Endothelial cell of umbilical vein (primary cell): ENCODE results near the gene UBE2L3. TPM values are rescaled to one million over a fixed set of nuclear protein-coding genes. Genes with fewer than 3 reads are reported as not detected.
A peak's percentile ranks its signal among the peaks of the same experiment; 100 is the strongest.

Source experiments
- BruUV-seq: library from RNA; stranded (reverse); fragments of 400-500 nt; replicated peaks from 2 replicates; lab custom pipeline; 2021; lab: Mats Ljungman, UMichigan
- CTCF ChIA-PET: fragments of 300-600, 350-600 bp; sonication (Branson Sonifier 250); formaldehyde crosslinking; loops from one replicate; lab custom pipeline; 2021; ENCODE audit warnings: antibody characterized with exemption, inconsistent platforms; lab: Charles Lee
- POLR2A ChIA-PET: fragments of 300-600, 350-600 bp; sonication (Branson Sonifier 250); formaldehyde crosslinking; loops from one replicate; lab custom pipeline; 2021; ENCODE audit warnings: antibody characterized with exemption, inconsistent platforms; lab: Charles Lee
- DNase-seq: peaks from one replicate; pipeline ENCODE4 v3.0.0-alpha.2; 2011; ENCODE audit warnings: low read depth, low spot score
- FAIRE-seq: peaks from 2 replicates; lab custom pipeline; 2011; peaks lifted over from hg19 to GRCh38; lab: Jason Lieb, UNC
- H2AFZ ChIP-seq: 2 replicates; pipeline ENCODE4 v1.6.0; 2012; ENCODE audit warnings: low read depth, low read length, control low read depth, inconsistent platforms
- H3K27ac ChIP-seq: 2 replicates; pipeline ENCODE4 v1.5.1; 2011; ENCODE audit warnings: low read depth, mild to moderate bottlenecking, control low read depth, low read length, moderate library complexity; ENCODE audit not compliant: insufficient read depth
- H3K27me3 ChIP-seq, 2 experiments: 2 replicates each; pipeline versions ENCODE4 v1.6.0 to v1.6.1; 2011; ENCODE audit warnings: low read length in 2 of 2, mixed read lengths in 1 of 2; ENCODE audit not compliant: control insufficient read depth in 2 of 2, insufficient read depth in 2 of 2
- H3K36me3 ChIP-seq, 2 experiments: 2 replicates in 1 of 2; 3 replicates in 1 of 2; pipeline ENCODE4 v1.5.1; 2011; ENCODE audit warnings: low read length in 2 of 2, mild to moderate bottlenecking in 1 of 2, moderate library complexity in 1 of 2; ENCODE audit not compliant: control insufficient read depth in 2 of 2, insufficient read depth in 2 of 2; ENCODE audit errors: extremely low read depth in 1 of 2
- H3K4me1 ChIP-seq: 3 replicates; pipeline ENCODE4 v1.5.1; 2011; ENCODE audit warnings: mild to moderate bottlenecking, low read length; ENCODE audit not compliant: control insufficient read depth, insufficient read depth; ENCODE audit errors: extremely low read depth
- H3K4me2 ChIP-seq: 2 replicates; pipeline ENCODE4 v1.6.1; 2011; ENCODE audit warnings: low read length, control low read depth, mixed read lengths; ENCODE audit not compliant: insufficient read depth
- H3K4me3 ChIP-seq, 3 experiments: fragments of 200-600 bp in 1 of 3; sonication (generic), shearing (Covaris generic) in 1 of 3; replicated peaks in 1 of 3; 2 replicates each; pipeline ENCODE4 v1.5.1; 2011 to 2016; ENCODE audit warnings: control low read depth in 3 of 3, low read length in 3 of 3, mild to moderate bottlenecking in 2 of 3, inconsistent platforms in 1 of 3, low read depth in 1 of 3, moderate library complexity in 1 of 3; ENCODE audit not compliant: insufficient read depth in 1 of 3
- H3K79me2 ChIP-seq: 2 replicates; pipeline ENCODE4 v1.6.0; 2012; ENCODE audit warnings: low read length, inconsistent platforms; ENCODE audit not compliant: control insufficient read depth, insufficient read depth
- H3K9ac ChIP-seq: replicated peaks from 2 replicates; pipeline ENCODE3; 2011; ENCODE audit warnings: low read length, control low read depth; ENCODE audit not compliant: insufficient read depth; ENCODE audit errors: extremely low read depth
- H3K9me1 ChIP-seq: replicated peaks from 3 replicates; pipeline ENCODE4 v1.6.0; 2011; ENCODE audit warnings: mild to moderate bottlenecking, low read length; ENCODE audit not compliant: control insufficient read depth, insufficient read depth; ENCODE audit errors: extremely low read depth
- H3K9me3 ChIP-seq: replicated peaks from 2 replicates; pipeline ENCODE4 v1.5.1; 2012; ENCODE audit warnings: low read length, inconsistent platforms; ENCODE audit not compliant: control insufficient read depth, insufficient read depth
- H4K20me1 ChIP-seq: replicated peaks from 2 replicates; pipeline ENCODE3; 2011; ENCODE audit warnings: mild to moderate bottlenecking, low read length; ENCODE audit not compliant: control insufficient read depth, insufficient read depth; ENCODE audit errors: extremely low read depth
- CTCF ChIP-seq, 2 donors: IDR thresholded peaks; 1 replicate in 1 of 2; 2 replicates in 1 of 2; pipeline ENCODE4 v1.5.1; 2011; ENCODE audit warnings: low read length in 2 of 2, mild to moderate bottlenecking in 2 of 2, moderate library complexity in 2 of 2, control low read depth in 1 of 2, inconsistent platforms in 1 of 2, low read depth in 1 of 2; ENCODE audit not compliant: insufficient read depth in 1 of 2; ENCODE audit errors: extremely low read depth in 1 of 2
- POLR2A ChIP-seq: IDR thresholded peaks from 2 replicates; pipeline ENCODE4 v1.6.1; 2012; ENCODE audit warnings: low read depth, mild to moderate bottlenecking, control low read depth, low read length
- dilution Hi-C: fragments of 300-500 bp; cut with MboI; formaldehyde crosslinking; loops from one replicate; pipeline ENCODE4 v1.15.0; 2019; ENCODE audit warnings: low sequenced_read_pairs; ENCODE audit not compliant: extremely low pct_ligation_motif_present
- intact Hi-C: fragments of 100-400 bp; cut with micrococcal nuclease; formaldehyde crosslinking; loops from one replicate; pipeline ENCODE4 v1.10.0; 2022
- polyA plus RNA-seq, 4 experiments: library from polyadenylated mRNA; depleted of rRNA in 3 of 4; stranded (reverse) in 3 of 4; unstranded in 1 of 4; fragments of >200 nt; gene quantifications; 2 replicates each; pipeline versions ENCODE4 v1.2.1 to v1.2.3, GENCODE V29; 2011 to 2012; ENCODE audit warnings: missing spikeins in 1 of 4
- total RNA-seq: library from RNA; stranded (reverse); gene quantifications from 2 replicates; pipeline ENCODE4 v1.2.3, GENCODE V29; 2021

Gene UBE2L3
- total and polyA plus RNA-seq, 2 donors (not counting 3 experiments of a cell fraction or from before 2014, with no cell fraction given): 66.0 to 83.5 TPM

GRCh38 chr22:21646608-21647590, 79.4 kb downstream of the UBE2L3 start:
- CTCF ChIA-PET: interaction anchor here (0.6 to 2.8 kb wide), 21 partner anchors 9 to 761 kb away, joined by 3 to 15 read pairs (median 4); no protein-coding TSS in a partner anchor

More at GRCh38 chr22:21646608-21647590, 79.4 kb downstream of the UBE2L3 start:
- TF ChIP-seq CTCF (IDR thresholded peaks at IDR 0.05; ENCODE audit: extremely low read depth in 1 of 2, insufficient read depth in 1 of 2, low read depth in 1 of 2, low read length in 2 of 2) (peak; percentile 81 to 86), POLR2A (no peak)
- Histone ChIP-seq H4K20me1 (no peaks in the 10 kb centered on the region), H3K27ac (no peak overlapping the region), H3K4me3 (no peak overlapping the region), H3K27me3 (no peaks in the 10 kb centered on the region), H3K36me3 (peaks cover 3 to 11% of the 10 kb centered on the region in 2 experiments), H3K9me3 (no peaks in the 10 kb centered on the region), H3K9me1 (no peaks in the 10 kb centered on the region), H3K9ac (no peak overlapping the region), H2AFZ (no peak overlapping the region), H3K4me2 (no peak overlapping the region), H3K4me1 (peaks cover 17% of the 10 kb centered on the region), H3K79me2 (peaks cover 19% of the 10 kb centered on the region)
- dilution Hi-C loops (no loop called here), intact Hi-C loops (no loop called here)
- FAIRE-seq (peak; percentile 98), DNase-seq (peak; percentile 76)
- POLR2A ChIA-PET: no interaction called here
- BruUV-seq: no TSS peak
